WI38 (cell line): ENCODE data around the gene SFN.
"Not testable (repeated sequence)": the region's sequence is repeated elsewhere in the genome, so short reads cannot be mapped to it uniquely, and the experiment has no call there.

Source experiments
- H3K4me3 ChIP-seq: 2 replicates; pipeline ENCODE4 v1.5.1; 2011; ENCODE audit warnings: low read depth, mild to moderate bottlenecking, control low read depth, low read length
- CTCF ChIP-seq: IDR thresholded peaks from 2 replicates; pipeline ENCODE4 v1.5.1; 2012; ENCODE audit warnings: low read depth, mild to moderate bottlenecking, control low read depth, low read length

Gene SFN

DNA sequence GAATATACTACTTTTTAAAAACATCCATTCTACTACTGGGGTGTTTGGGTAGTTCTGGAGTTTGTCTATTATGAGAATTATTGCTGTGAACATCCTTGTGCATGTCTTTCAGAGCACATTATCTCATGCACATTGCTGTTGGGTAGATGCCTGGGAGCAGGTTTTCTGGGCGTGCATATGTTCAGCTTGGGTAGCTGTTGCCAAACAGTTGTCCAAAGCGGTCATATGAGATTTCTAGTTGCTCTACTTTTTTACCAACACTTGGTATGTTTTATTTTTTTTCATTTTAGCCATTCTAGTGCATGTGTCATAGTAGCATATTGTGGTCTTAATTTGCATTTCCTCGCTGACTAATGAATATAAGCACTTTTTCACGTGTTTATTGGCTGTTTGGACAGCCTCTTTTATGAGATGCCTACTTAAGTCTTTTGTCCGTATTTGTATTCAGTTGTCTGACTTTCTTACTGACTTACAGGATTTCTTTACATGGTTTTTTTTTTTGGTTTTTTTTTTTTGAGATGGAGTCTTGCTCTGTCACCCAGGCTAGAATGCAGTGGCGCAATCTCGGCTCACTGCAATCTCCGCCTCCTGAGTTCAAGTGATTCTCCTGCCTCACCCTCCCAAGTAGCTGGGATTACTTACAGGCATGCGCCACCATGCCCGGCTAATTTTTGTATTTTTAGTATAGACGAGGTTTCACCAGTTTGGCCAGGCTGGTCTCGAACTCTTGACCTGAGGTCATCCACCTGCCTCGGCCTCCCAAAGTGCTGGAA lies 18.3 kb upstream of the SFN start:
- no peak overlapping the region for H3K4me3 ChIP-seq
- no peak for TF ChIP-seq CTCF

DNA sequence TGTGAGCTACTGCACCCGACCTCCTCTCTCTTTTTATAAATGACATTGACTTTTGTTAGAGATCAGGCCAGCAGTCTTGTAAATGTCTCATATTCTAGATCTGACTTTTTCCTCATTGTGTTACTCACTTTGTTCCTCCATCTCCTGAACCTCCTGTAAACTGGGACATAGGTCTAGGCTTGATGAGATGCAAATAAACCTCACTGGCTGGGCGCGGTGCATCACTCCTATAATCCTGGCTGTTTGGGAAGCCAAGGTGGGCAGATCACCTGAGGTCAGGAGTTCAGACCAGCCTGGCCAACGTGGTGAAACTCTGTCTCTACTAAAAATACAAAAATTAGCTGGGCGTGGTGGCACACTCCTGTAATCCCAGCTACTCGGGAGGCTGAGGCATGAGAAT lies 15.1 kb upstream of the SFN start:
- H3K4me3 ChIP-seq, result not testable (repeated sequence)

DNA sequence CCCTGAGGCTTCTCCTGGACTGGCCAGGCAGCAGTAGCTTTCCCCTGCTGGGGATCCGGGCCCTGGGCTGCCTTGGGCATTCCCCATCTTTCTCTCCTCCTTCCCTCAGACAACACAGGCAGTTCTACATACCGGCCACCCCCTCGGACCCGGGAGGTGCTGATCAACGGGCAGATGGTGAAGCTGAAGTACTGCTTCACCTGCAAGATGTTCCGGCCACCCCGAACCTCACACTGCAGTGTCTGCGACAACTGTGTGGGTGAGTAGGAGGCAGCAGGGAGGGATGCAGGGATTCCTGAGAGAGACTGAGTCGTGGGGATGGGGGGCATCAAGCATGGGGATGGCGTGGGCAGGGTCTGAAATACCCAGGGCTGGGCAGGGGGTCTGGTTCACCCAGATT lies 14.4 kb upstream of the SFN start:
- H3K4me3 ChIP-seq, result no peak overlapping the region
- no peak for TF ChIP-seq CTCF

- H3K4me3 ChIP-seq, result no peak overlapping the region
- no peak for TF ChIP-seq CTCF
Measured at GRCh38 chr1:26848941-26849774, 13.8 kb upstream of the SFN start.

GRCh38 chr1:26851106-26851684 lies 11.8 kb upstream of the SFN start:
- H3K4me3 ChIP-seq, result no peak overlapping the region
- no peak for TF ChIP-seq CTCF

DNA sequence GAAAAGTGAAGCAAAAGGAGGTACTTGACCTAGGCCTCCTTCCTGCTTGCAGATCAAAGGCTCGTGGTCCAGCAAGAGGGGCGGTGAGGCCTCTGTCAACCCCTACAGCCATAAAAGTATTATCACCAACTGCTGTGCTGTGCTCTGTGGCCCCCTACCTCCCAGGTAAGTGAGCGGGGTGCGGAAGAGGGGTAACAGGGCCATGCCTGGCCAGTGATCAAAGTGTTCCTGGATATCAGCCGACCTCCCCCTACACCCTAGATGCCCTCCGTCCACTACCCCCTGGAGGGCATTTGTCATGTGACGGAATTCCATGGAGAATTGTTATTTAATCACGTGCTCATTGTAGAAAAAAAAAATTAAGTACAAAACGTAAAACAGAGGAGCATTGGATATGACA lies 10.2 kb upstream of the SFN start:
- no peak overlapping the region for H3K4me3 ChIP-seq
- TF ChIP-seq CTCF, result no peak

- H3K4me3 ChIP-seq, result no peak overlapping the region
- TF ChIP-seq CTCF, result peak; percentile 77
Measured at GRCh38 chr1:26853156-26853555, 9.8 kb upstream of the SFN start.
